HG02970 (cell line): ENCODE measurements around the gene ZNF202.
A peak's percentile ranks its signal among the peaks of the same experiment; 100 is the strongest.
"Not testable (repeated sequence)": the region's sequence is repeated elsewhere in the genome, so short reads cannot be mapped to it uniquely, and the experiment has no call there.

Experiments used
- ATAC-seq: cut with Tn5 transposase; IDR thresholded peaks from one replicate; pipeline ENCODE4 v1.9.1; 2021; ENCODE audit warnings: mild to moderate bottlenecking, moderate library complexity, moderate number of reproducible peaks; ENCODE audit not compliant: unreplicated experiment, low FRiP score

ZNF202 gene

DNA sequence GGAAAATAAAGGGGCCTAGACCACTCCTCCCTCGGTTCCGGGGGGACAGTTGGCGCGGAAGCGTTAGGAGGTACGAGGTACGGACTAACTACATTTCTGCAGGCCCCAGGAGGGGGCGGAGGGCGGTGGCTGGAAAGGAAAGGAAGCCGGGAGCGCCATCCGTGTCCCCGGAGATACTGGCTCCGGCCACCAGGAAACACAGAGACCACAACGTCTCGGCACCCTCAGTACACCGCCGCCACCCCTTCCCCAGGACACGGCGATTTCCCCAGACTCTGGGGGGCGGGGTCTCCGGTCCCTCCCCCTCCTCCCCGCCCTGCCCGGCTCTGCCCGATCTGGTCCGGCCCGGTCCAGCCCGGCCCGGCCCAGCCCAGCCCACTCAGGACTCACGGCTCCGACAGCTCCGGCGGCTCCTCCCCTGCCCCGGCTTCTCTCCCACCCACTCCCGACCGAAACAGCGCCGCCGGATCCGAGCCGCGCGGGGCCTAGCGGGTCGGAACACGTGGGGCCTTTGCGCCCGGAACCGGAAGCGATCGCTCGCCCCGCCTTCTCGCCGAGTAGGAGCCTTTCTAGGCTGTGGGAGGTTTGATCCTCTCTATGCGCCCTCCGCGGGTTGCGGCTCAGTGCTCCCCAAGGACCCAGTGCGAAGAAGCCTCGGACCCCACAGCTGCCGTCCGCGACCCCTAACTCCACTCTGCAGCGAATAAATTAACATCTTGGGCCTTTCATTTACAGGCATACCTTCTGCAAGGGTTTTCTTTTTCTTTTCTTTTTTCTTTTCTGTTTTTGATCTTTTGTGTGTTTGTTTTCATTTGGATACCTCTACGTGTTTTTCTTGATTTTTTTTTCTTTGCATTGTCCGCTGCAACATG is at the start of gene ZNF202:
Gene ZNF202, minus strand, starts transcription at position 502 of the 872 bp plus-strand sequence. CDS start 10,772 bp downstream, outside the sequence.
- ATAC-seq, result peak; percentile 100

DNA sequence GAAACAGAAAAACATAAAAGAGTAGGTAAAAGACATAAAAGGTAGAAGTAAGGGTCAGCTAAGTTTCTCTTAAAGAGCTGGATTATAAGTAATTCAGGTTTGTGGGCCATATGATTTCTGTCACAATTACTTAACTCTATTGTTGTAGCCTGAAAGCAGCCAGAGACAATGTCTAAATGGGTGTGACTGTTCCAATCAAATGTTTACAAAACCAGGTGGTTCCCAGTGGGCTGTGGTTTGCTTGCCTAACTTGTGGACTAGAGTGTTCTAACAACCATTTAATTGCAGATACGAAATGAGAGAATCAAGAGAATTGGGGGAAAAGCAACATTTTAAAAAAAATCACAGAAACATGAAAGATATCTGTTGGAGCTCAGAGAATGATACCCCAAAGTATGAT is 42.1 kb upstream of the ZNF202 start:
- no peak for ATAC-seq

DNA sequence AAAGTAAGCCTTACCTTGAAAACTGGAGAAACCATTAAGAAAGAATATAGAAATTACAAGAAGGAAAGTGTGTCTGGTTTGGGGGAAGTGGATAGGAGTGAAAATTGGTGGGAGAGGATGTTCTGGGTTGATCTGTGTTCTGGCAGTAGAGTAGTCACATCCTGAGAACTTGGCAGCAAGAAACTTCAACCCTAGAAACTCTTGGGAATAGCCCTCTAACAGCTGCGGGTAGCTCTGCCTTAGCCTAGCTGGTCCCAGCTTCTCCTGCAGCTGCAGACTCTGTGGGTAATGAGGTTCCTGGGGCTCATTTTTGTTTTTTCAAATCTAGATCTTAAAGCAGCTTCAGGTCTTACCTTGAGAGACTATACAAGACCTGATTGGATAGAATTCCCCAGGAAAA is 37.1 kb upstream of the ZNF202 start:
- no peak for ATAC-seq

GRCh38 chr11:123775715-123776549 is 34.5 kb upstream of the ZNF202 start:
- no peak for ATAC-seq

- ATAC-seq, result no peak
These were observed 33.8 kb upstream of the ZNF202 start for GRCh38 chr11:123775289-123775688.

DNA sequence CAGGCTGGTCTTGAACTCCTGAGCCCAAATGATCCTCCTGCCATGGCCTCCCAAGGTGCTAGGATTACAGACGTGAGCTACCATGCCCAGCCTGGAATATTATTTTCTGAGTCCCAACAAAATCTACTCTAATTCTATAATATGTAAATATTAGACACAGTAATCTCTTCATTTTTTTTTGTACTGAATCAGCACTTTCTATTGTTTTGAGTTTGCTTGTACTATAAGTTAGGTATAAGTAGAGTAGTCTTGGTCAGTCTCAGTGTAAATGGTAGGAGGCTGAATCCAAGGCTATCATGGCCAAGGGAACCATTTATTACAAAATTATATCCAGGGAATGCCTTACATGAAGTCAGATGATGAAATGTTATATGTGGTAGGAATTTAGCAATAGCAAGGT is 32.5 kb upstream of the ZNF202 start:
- ATAC-seq, result no peak

DNA sequence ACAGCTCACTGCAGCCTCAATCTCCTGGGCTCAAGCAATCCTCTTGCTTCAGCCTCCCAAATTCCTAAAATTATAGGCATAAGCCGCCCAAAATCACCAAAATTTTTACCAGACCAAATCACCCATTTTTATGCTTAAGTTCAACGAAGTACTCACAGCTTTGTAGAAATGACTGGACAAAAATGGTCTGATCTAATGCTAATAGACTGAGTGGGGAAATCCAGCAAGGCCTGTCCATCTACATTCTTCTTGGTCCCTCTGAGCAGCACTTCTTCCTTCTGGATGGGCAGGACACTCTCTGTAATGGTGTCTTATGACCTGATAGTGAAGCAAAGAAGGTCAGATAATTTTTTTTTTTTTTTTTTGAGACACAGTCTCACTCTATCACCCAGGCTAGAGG is 31.6 kb upstream of the ZNF202 start:
- ATAC-seq, result no peak

- ATAC-seq, result no peak
These were observed 30.2 kb upstream of the ZNF202 start for GRCh38 chr11:123771664-123772063.

DNA sequence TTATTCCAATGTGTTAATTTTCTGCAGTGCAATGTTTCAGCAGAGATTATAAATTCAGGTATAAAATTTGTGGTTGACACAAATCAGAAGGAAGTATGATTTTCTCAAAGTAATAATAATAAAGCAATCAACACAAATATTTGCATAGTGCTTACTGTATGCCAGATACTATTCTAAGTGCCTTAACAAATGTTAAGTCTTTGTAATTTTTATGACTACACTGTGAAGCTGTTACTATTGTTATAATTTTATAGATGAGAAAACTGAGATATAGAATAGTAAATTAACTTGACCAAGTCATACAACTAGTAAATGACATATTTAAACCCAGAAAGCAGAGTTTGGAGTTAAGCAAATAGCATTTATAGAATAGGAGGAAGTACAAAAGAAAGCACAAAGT is 29.3 kb upstream of the ZNF202 start:
- ATAC-seq, result no peak

GRCh38 chr11:123765601-123766000 is 24.1 kb upstream of the ZNF202 start:
- no peak for ATAC-seq

GRCh38 chr11:123762422-123762821 is 21.0 kb upstream of the ZNF202 start:
- no peak for ATAC-seq

DNA sequence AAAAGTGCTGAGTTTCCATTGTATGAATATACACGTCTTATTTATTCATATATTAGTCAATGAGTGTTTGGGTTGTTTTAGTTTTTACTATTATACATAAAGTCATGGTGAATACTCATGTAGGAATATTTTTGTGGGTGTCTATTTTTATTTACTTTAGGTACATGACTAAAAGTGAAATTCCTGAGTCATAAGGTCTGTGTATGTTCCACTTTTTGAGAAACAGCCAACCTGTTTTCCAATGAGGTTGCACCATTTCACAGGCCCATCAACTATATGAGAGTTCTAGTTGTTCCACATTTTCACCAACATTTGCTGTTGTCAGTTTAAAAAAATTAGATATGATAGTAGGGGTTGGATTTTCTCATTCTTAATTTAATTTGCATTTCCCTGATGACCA is 19.4 kb upstream of the ZNF202 start:
- no peak for ATAC-seq

- no peak for ATAC-seq
These were observed 16.5 kb upstream of the ZNF202 start for GRCh38 chr11:123757976-123758375.

DNA sequence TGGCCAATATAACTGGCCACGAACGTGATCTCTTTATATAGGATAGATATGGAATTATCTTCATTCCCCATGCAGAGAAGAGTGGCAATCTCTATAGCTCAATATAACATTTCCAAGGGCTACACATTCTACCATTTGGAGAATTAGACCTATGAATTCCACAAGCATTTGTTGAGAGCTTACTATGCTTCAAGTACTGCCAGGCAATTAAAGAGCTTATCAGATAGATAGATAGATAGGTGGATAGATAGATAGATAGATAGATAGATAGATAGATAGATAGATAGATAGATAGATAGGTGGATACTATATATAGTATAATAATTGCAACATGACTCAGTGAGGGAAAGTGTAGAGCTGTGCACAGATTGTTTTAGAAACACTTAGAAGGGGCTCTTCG is 14.4 kb upstream of the ZNF202 start:
- ATAC-seq, result no peak

GRCh38 chr11:123755344-123755743 is 13.9 kb upstream of the ZNF202 start:
- ATAC-seq, result no peak

GRCh38 chr11:123754101-123754568 is 12.7 kb upstream of the ZNF202 start, which contains the start of gene OR6X1:
TSS of gene OR6X1 (minus strand) at chr11:123754518. CDS start at chr11:123754518, 0 bp downstream.
- ATAC-seq, result no peak

- ATAC-seq, result no peak
These were observed 11.7 kb upstream of the ZNF202 start for GRCh38 chr11:123753110-123753509.

DNA sequence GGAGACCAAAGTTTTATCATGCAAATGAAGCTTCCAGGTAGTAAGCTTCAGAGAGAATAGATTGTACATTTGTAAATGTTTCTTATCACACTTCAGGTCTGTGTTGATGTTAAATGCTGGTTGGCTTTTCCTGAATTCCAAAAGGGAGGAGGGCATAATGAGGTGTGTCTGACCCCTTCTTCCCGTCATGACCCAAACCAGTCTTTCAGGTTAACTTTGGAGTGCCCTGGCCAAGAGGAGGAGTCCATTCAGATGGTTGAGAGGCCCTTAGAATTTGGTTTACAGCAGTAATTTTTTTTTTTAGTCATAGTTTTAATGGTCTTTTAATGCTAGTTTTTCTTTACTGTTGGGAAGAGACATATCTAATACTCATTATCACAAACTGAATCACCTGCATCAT is 10.3 kb upstream of the ZNF202 start:
- no peak for ATAC-seq

GRCh38 chr11:123748349-123748748 is 6.9 kb upstream of the ZNF202 start:
- not testable (repeated sequence) for ATAC-seq

GRCh38 chr11:123745764-123746451 is 4.4 kb upstream of the ZNF202 start:
- no peak for ATAC-seq

- no peak for ATAC-seq
These were observed 1.3 kb upstream of the ZNF202 start for GRCh38 chr11:123742724-123743120.
